ENCODE results near the gene ATP5F1B. TPM values are rescaled to one million over a fixed set of nuclear protein-coding genes. Genes with fewer than 3 reads are reported as not detected.
A peak's percentile ranks its signal among the peaks of the same experiment; 100 is the strongest.

The ATP5F1B gene
- total and polyA plus RNA-seq, 2 of the 8 experiments (the other 6 are each of a cell fraction or from before 2014, with no cell fraction given), result 900 to 1,522 TPM

GRCh38 chr12:56634242-56634836, 11.4 kb downstream of the ATP5F1B start (continued):
- TF ChIP-seq, protein P1, sequence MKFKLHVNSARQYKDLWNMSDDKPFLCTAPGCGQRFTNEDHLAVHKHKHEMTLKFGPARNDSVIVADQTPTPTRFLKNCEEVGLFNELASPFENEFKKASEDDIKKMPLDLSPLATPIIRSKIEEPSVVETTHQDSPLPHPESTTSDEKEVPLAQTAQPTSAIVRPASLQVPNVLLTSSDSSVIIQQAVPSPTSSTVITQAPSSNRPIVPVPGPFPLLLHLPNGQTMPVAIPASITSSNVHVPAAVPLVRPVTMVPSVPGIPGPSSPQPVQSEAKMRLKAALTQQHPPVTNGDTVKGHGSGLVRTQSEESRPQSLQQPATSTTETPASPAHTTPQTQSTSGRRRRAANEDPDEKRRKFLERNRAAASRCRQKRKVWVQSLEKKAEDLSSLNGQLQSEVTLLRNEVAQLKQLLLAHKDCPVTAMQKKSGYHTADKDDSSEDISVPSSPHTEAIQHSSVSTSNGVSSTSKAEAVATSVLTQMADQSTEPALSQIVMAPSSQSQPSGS (IDR thresholded peaks at IDR 0.05; ENCODE audit: low read length), result 0 out of 2 replicates have a peak, but pooled peaks have one; percentile 51
- no peak for TF ChIP-seq HDAC6 (IDR thresholded peaks at IDR 0.05; ENCODE audit: low read depth, low read length)
- TF ChIP-seq, protein P2, sequence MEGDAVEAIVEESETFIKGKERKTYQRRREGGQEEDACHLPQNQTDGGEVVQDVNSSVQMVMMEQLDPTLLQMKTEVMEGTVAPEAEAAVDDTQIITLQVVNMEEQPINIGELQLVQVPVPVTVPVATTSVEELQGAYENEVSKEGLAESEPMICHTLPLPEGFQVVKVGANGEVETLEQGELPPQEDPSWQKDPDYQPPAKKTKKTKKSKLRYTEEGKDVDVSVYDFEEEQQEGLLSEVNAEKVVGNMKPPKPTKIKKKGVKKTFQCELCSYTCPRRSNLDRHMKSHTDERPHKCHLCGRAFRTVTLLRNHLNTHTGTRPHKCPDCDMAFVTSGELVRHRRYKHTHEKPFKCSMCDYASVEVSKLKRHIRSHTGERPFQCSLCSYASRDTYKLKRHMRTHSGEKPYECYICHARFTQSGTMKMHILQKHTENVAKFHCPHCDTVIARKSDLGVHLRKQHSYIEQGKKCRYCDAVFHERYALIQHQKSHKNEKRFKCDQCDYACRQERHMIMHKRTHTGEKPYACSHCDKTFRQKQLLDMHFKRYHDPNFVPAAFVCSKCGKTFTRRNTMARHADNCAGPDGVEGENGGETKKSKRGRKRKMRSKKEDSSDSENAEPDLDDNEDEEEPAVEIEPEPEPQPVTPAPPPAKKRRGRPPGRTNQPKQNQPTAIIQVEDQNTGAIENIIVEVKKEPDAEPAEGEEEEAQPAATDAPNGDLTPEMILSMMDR (IDR thresholded peaks at IDR 0.05; ENCODE audit: control extremely low read depth in 1 of 3, insufficient read depth in 1 of 3, low read depth in 1 of 3, low read length in 3 of 3), result no peak
- TF ChIP-seq BACH1 (IDR thresholded peaks at IDR 0.05; ENCODE audit: low read length), result no peak
- 0 out of 2 replicates have a peak, but pooled peaks have one; percentile 38 for TF ChIP-seq TBP (IDR thresholded peaks at IDR 0.05; ENCODE audit: low read depth, low read length)
- peak; percentile 71 for TF ChIP-seq TAF1 (IDR thresholded peaks at IDR 0.05; ENCODE audit: low read depth, low read length)
- no peak; a peak in 1 of 3 replicates for TF ChIP-seq EP300 (IDR thresholded peaks at IDR 0.05; ENCODE audit: borderline replicate concordance in 1 of 2, low read depth in 2 of 2, low read length in 2 of 2)
- TF ChIP-seq TEAD4 (IDR thresholded peaks at IDR 0.05; ENCODE audit: low read depth, low read length), result no peak
- no peak for TF ChIP-seq RFX5 (IDR thresholded peaks at IDR 0.05; ENCODE audit: borderline replicate concordance, low read depth, low read length)
- no peak for TF ChIP-seq CHD1 (IDR thresholded peaks at IDR 0.05; ENCODE audit: low read depth, low read length)
- TF ChIP-seq SP4 (IDR thresholded peaks at IDR 0.05; ENCODE audit: low read length), result no peak
- peak in 1 of 2 experiments; percentile 85; a peak in 1 of 4 replicates for TF ChIP-seq HDAC2 (IDR thresholded peaks at IDR 0.05; ENCODE audit: borderline replicate concordance in 1 of 2, low read depth in 2 of 2, low read length in 2 of 2)
- TF ChIP-seq SIX5 (IDR thresholded peaks at IDR 0.05; ENCODE audit: low read depth, low read length), result no peak
- TF ChIP-seq, protein P3, sequence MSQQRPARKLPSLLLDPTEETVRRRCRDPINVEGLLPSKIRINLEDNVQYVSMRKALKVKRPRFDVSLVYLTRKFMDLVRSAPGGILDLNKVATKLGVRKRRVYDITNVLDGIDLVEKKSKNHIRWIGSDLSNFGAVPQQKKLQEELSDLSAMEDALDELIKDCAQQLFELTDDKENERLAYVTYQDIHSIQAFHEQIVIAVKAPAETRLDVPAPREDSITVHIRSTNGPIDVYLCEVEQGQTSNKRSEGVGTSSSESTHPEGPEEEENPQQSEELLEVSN (IDR thresholded peaks at IDR 0.05), result no peak
- no peak for TF ChIP-seq ATF3 (IDR thresholded peaks at IDR 0.05; ENCODE audit: insufficient read depth, low read depth, low read length)
- no peak for TF ChIP-seq YY1 (IDR thresholded peaks at IDR 0.05; ENCODE audit: low read depth, low read length)
- no peak for TF ChIP-seq EZH2 (IDR thresholded peaks at IDR 0.05; ENCODE audit: low read depth, low read length, severe bottlenecking)
- no peak for TF ChIP-seq NANOG (IDR thresholded peaks at IDR 0.05; ENCODE audit: insufficient read depth, low read depth, low read length, poor library complexity, severe bottlenecking)
